ENCODE results near the gene GSS.

DNA sequence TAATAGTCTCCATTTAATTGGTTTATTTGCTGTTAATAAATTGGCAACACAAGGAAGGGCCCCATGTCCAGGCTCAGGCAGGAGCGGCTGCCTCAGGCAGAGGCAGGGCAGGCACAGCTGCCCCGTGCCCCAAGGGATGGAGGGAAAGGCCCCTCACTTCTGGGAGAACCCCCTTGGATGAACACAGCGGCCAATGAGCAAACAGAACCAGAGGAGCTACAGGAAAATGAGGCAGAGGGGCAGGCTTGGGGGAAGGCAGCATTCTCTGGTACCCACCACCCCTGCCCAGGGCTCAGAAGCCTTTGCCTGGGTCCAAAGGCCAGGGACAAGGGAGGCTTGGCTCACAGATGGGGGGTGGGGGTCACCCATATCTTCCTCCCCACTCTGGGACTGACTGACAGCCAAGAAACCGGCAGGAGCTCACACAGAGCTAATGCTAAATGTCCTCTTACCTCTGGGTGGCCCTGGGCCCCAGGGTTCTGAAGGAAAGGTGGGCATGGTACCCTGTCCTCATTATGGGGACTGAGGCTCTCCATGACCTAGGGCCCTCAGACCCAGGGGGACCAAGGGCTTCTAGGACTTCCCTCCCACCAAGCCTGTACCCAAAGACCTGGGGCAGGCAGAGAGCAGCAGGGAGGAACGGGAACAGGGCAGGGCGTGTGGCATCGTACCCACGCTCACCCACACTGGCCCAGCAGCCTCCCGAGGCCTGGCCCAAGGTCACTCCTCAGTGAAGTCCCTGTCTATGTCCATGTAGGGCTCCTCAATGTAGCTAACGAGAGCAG is 47.0 kb upstream of the GSS start:
- TF ChIP-seq, protein P1, sequence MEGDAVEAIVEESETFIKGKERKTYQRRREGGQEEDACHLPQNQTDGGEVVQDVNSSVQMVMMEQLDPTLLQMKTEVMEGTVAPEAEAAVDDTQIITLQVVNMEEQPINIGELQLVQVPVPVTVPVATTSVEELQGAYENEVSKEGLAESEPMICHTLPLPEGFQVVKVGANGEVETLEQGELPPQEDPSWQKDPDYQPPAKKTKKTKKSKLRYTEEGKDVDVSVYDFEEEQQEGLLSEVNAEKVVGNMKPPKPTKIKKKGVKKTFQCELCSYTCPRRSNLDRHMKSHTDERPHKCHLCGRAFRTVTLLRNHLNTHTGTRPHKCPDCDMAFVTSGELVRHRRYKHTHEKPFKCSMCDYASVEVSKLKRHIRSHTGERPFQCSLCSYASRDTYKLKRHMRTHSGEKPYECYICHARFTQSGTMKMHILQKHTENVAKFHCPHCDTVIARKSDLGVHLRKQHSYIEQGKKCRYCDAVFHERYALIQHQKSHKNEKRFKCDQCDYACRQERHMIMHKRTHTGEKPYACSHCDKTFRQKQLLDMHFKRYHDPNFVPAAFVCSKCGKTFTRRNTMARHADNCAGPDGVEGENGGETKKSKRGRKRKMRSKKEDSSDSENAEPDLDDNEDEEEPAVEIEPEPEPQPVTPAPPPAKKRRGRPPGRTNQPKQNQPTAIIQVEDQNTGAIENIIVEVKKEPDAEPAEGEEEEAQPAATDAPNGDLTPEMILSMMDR (IDR thresholded peaks at IDR 0.05), result no peak
- TF ChIP-seq POLR2A (IDR thresholded peaks at IDR 0.05), result no peak
- TF ChIP-seq POLR2AphosphoS5 (IDR thresholded peaks at IDR 0.05), result no peak

Measured in stomach (tissue), 4 donors.